GM23338 (cell line): ENCODE data around the gene RNF225. TPM values are rescaled to one million over a fixed set of nuclear protein-coding genes. Genes with fewer than 3 reads are reported as not detected.

Source experiments
- ATAC-seq: fragments of 200-7000 bp; cut with Tn5 transposase; 3 replicates; pipeline ENCODE4 v1.9.1; 2020
- DNase-seq: peaks from one replicate; pipeline ENCODE4 v3.0.0-alpha.2; 2015; ENCODE audit warnings: low spot score
- H2AFZ ChIP-seq: fragments of 200-600 bp; sonication (generic); 2 replicates; pipeline ENCODE4 v1.8.0; 2016; ENCODE audit warnings: antibody characterized with exemption, mild to moderate bottlenecking, moderate library complexity
- H3F3A ChIP-seq: fragments of 200-600 bp; sonication (generic); replicated peaks from 2 replicates; pipeline ENCODE4 v1.8.0; 2017; ENCODE audit warnings: antibody characterized with exemption, mixed run types, low read depth
- H3K27ac ChIP-seq: fragments of 200-600 bp; sonication (generic); 2 replicates; pipeline ENCODE4 v1.6.1; 2016; ENCODE audit warnings: low read depth
- H3K27me3 ChIP-seq: fragments of 200-600 bp; sonication (generic); 2 replicates; pipeline ENCODE4 v1.8.0; 2016; ENCODE audit warnings: mild to moderate bottlenecking, mixed run types, moderate library complexity; ENCODE audit not compliant: insufficient read depth
- H3K36me3 ChIP-seq: fragments of 200-600 bp; sonication (generic); 2 replicates; pipeline ENCODE4 v1.8.0; 2016; ENCODE audit warnings: mild to moderate bottlenecking; ENCODE audit not compliant: insufficient read depth
- H3K4me1 ChIP-seq: fragments of 200-600 bp; sonication (generic); 2 replicates; pipeline ENCODE4 v1.8.0; 2016; ENCODE audit warnings: mild to moderate bottlenecking, moderate library complexity; ENCODE audit not compliant: insufficient read depth
- H3K4me2 ChIP-seq: fragments of 200-600 bp; sonication (generic); 2 replicates; pipeline ENCODE4 v1.7.1; 2017; ENCODE audit warnings: mixed run types
- H3K4me3 ChIP-seq: fragments of 200-600 bp; sonication (generic); 2 replicates; pipeline ENCODE4 v1.6.1; 2016; ENCODE audit warnings: mixed run types
- H3K79me2 ChIP-seq: fragments of 200-600 bp; sonication (generic); replicated peaks from 2 replicates; pipeline ENCODE4 v1.8.0; 2017; ENCODE audit warnings: mild to moderate bottlenecking; ENCODE audit not compliant: insufficient read depth
- H3K9me2 ChIP-seq: fragments of 200-600 bp; sonication (generic); 2 replicates; pipeline ENCODE4 v1.8.0; 2017; ENCODE audit not compliant: insufficient read depth
- H4K20me1 ChIP-seq: fragments of 200-600 bp; sonication (generic); replicated peaks from 2 replicates; pipeline ENCODE4 v1.8.0; 2017; ENCODE audit warnings: mild to moderate bottlenecking; ENCODE audit not compliant: insufficient read depth
- H3K27ac Mint-ChIP-seq: 2 replicates; pipeline ENCODE4 v1.8.0; 2020; ENCODE audit warnings: inconsistent platforms, mild to moderate bottlenecking, moderate library complexity, mixed read lengths
- H3K27me3 Mint-ChIP-seq: 3 replicates; pipeline ENCODE4 v1.8.0; 2022; ENCODE audit warnings: low read depth, mild to moderate bottlenecking, moderate library complexity, mixed read lengths, inconsistent platforms; ENCODE audit not compliant: insufficient read depth, poor library complexity
- H3K36me3 Mint-ChIP-seq: 3 replicates; pipeline ENCODE4 v1.8.0; 2021; ENCODE audit warnings: low read depth, mild to moderate bottlenecking, inconsistent platforms, moderate library complexity, mixed read lengths
- H3K4me1 Mint-ChIP-seq: 3 replicates; pipeline ENCODE4 v1.8.0; 2020; ENCODE audit warnings: mild to moderate bottlenecking, inconsistent platforms, mixed read lengths
- H3K4me3 Mint-ChIP-seq: 3 replicates; pipeline ENCODE4 v1.8.0; 2021; ENCODE audit warnings: moderate library complexity, mild to moderate bottlenecking, inconsistent platforms, mixed read lengths
- H3K9me3 Mint-ChIP-seq: 3 replicates; pipeline ENCODE4 v1.8.0; 2020; ENCODE audit warnings: moderate library complexity, mild to moderate bottlenecking, inconsistent platforms, mixed read lengths
- EZH2 ChIP-seq: fragments of 200-600 bp; sonication (generic); IDR thresholded peaks from one replicate; pipeline ENCODE4 v1.8.0; 2017; ENCODE audit warnings: antibody characterized with exemption, mild to moderate bottlenecking, low read depth; ENCODE audit not compliant: unreplicated experiment
- POLR2AphosphoS5 ChIP-seq: IDR thresholded peaks from 2 replicates; pipeline ENCODE4 v1.6.1; 2016; ENCODE audit warnings: antibody characterized with exemption, low read depth
- ZNF462 ChIP-seq: fragments of 250-450 bp; sonication (Bioruptor Pico); IDR thresholded peaks from 2 replicates; pipeline ENCODE4 v1.5.0; 2020; ENCODE audit warnings: mild to moderate bottlenecking, moderate library complexity
- polyA plus RNA-seq: library from polyadenylated mRNA; unstranded; fragments of >200 nt; fragmentation: Nextera tagmentation; extraction: Ambion mirVana; gene quantifications from 2 replicates; pipeline ENCODE4 v1.2.1, GENCODE V29; 2016
- total RNA-seq: library from RNA; depleted of rRNA; stranded (reverse); fragments of >200 nt; shearing (Covaris generic); gene quantifications from 2 replicates; pipeline ENCODE4 v1.2.3, GENCODE V29; 2014

Gene RNF225
- total and polyA plus RNA-seq, 2 experiments from 2014 or later = 0.87 TPM; not detected in 1

GRCh38 chr19:58355215-58355796 lies 40.1 kb upstream of the RNF225 start:
- ATAC-seq (no peak), DNase-seq (no peak)
- H3K9me3 Mint-ChIP-seq = no peaks in the 10 kb centered on the region
- no peaks in the 10 kb centered on the region; the same call in 1 of the 2 replicates for H3K4me1 ChIP-seq
- H3K27ac ChIP-seq = no peak overlapping the region
- no peak for TF ChIP-seq ZNF462 (CRISPR knock-in tag)
- H3K4me3 Mint-ChIP-seq = no peak overlapping the region; the same call in 2 of the 3 replicates
- H3K4me3 ChIP-seq = peak overlapping the region; percentile 52
- no peaks in the 10 kb centered on the region for H3K79me2 ChIP-seq
- H3K36me3 Mint-ChIP-seq = no peaks in the 10 kb centered on the region
- no peaks in the 10 kb centered on the region for H3K9me2 ChIP-seq
- H3K36me3 ChIP-seq = no peaks in the 10 kb centered on the region
- peak overlapping the region; percentile 83 for H3K4me2 ChIP-seq
- H3K4me1 Mint-ChIP-seq = no peaks in the 10 kb centered on the region; the same call in 2 of the 3 replicates
- no peak overlapping the region for H2AFZ ChIP-seq
- H3K27me3 ChIP-seq = peaks cover 33% of the 10 kb centered on the region
- peaks cover 6% of the 10 kb centered on the region for H3F3A ChIP-seq
- no peaks in the 10 kb centered on the region; the same call in 1 of the 2 replicates for H4K20me1 ChIP-seq
- H3K27me3 Mint-ChIP-seq = peaks cover 3% of the 10 kb centered on the region
- H3K27ac Mint-ChIP-seq = no peak overlapping the region

- H2AFZ ChIP-seq = peak overlapping the region; percentile 90
- no peaks in the 10 kb centered on the region for H3K9me3 Mint-ChIP-seq
- H3K4me1 ChIP-seq = no peaks in the 10 kb centered on the region; the same call in 1 of the 2 replicates
- peaks cover 6% of the 10 kb centered on the region for H3F3A ChIP-seq
- no peaks in the 10 kb centered on the region; the same call in 1 of the 2 replicates for H4K20me1 ChIP-seq
- no peak overlapping the region for H3K27ac ChIP-seq
- H3K4me1 Mint-ChIP-seq = no peaks in the 10 kb centered on the region; the same call in 2 of the 3 replicates
- DNase-seq (peak; percentile 82), ATAC-seq (peak; percentile 59)
- H3K27me3 Mint-ChIP-seq = peaks cover 3% of the 10 kb centered on the region
- H3K36me3 ChIP-seq = no peaks in the 10 kb centered on the region
- H3K4me3 ChIP-seq = peak overlapping the region; percentile 52
- peaks cover 33% of the 10 kb centered on the region for H3K27me3 ChIP-seq
- peak overlapping the region; percentile 14; the same call in 2 of the 3 replicates for H3K4me3 Mint-ChIP-seq
- no peak overlapping the region for H3K27ac Mint-ChIP-seq
- no peaks in the 10 kb centered on the region for H3K9me2 ChIP-seq
- H3K4me2 ChIP-seq = peak overlapping the region; percentile 83
- H3K79me2 ChIP-seq = no peaks in the 10 kb centered on the region
- TF ChIP-seq POLR2AphosphoS5 = 0 out of 2 replicates have a peak, but pooled peaks have one; percentile 15
- no peak for TF ChIP-seq EZH2
- no peaks in the 10 kb centered on the region for H3K36me3 Mint-ChIP-seq
Measured at GRCh38 chr19:58355908-58356765, 39.3 kb upstream of the RNF225 start.
